ENCODE data around the gene TMEM38B. TPM values are rescaled to one million over a fixed set of nuclear protein-coding genes. Genes with fewer than 3 reads are reported as not detected.
"Not testable (repeated sequence)": the region's sequence is repeated elsewhere in the genome, so short reads cannot be mapped to it uniquely, and the experiment has no call there.

The TMEM38B gene
- total RNA-seq, 1 experiment from 2014 or later = 19.3 TPM

DNA sequence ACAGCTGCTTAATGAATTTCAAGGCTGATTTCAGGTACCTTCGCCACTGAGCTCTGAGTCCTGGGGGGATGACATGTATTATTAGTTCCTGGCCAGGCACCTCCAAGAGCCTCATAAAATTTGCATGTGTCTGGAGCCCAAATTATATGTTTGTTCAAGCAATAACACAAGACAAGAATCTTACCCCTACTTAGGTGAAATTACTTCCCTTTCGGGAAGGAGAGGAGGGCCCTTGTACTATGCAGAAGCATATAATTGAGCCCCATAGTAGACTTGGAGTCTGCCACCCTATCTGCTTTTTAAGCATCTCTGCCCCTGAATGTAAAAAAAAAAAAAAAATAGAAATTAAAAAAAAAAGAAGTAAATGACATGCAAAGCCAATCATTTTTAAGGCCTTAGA is 13.0 kb upstream of the TMEM38B start:
- DNase-seq (ENCODE audit: low read depth) = no peak

DNA sequence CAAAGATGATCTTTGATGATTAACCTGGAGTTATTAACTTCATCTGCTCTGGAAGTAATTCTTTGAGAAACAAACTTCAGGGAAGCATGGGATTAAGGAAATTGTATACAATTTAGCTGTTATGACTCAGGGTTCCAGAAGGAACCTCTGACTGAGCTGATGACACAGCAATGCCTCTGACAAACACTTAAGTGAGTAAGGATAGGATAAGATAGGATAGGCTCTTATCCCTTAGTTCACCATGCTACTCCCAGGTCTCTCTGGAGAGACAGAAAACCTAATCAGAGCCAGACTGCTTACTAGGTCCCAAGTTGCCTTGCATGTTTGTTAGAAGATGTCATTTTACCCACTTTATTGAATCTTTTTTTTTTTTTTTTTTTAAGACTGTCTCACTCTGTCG is 12.6 kb upstream of the TMEM38B start:
- peak; percentile 55 for DNase-seq (ENCODE audit: low read depth)

DNA sequence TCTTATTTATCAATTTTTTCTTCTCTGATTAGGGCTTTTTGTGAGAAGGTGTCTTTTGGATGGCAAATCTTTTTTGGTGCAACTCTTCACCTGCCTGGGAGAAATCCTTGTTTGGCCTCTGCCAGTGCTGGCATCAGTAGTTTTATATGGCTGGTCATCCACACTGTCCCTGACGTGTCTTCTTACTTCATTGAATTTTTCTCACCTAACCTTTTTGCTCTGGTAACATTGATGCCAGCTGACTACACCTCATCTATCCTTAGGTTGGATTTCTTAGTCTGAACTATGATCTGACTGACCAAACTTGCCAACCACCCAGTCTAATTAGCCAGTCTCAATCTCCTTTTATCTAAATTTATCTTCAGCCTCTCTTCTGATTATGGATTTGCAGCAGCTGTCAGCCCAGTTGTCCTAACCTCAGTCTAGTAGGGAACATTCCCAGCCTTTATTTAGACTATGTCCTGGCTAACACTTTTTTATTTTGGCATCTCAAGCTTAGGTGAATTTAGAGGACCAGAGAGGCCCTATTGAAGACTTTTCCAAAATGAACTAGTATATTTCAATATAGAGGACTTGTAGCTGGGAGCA is 10.6 kb upstream of the TMEM38B start:
- DNase-seq (ENCODE audit: low read depth) = peak; percentile 25

DNA sequence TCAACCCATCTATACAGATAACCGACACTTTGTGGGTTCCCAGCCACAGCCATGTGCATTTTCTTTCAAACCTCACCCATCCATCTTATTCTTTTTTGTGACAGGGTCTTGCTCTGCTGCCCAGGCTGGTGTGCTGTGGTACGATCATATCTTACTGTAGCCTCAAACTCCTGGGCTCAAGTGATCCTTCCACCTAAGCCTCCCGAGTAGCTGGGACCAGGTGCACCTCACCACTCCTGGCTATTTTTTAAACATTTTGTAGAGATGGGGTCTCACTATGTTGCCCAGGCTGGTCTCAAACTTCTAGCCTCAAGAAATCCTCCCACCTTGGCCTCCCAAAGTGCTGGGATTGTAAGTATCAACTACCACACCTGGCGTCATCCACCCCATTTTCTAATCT is 7.4 kb upstream of the TMEM38B start:
- no peak for DNase-seq (ENCODE audit: low read depth)

DNA sequence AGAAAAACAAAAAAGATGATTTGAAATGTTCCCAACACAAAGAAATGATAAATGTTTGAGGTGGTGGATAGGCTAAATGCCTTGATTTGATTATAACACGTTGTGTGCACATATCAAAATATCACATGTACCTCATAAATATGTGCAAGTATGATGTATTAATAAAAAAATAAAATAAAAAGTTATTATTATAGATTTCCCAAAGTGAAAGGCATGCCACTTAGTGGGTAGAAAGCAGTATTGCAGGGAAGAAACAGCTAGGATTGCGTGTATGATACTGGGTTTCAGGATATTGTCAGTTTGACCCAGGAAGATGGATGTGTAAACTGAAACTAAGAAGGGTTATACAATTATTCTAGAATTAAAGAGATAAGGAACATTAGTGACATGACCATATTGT is 3.6 kb upstream of the TMEM38B start:
- peak; percentile 34 for DNase-seq (ENCODE audit: low read depth)

DNA sequence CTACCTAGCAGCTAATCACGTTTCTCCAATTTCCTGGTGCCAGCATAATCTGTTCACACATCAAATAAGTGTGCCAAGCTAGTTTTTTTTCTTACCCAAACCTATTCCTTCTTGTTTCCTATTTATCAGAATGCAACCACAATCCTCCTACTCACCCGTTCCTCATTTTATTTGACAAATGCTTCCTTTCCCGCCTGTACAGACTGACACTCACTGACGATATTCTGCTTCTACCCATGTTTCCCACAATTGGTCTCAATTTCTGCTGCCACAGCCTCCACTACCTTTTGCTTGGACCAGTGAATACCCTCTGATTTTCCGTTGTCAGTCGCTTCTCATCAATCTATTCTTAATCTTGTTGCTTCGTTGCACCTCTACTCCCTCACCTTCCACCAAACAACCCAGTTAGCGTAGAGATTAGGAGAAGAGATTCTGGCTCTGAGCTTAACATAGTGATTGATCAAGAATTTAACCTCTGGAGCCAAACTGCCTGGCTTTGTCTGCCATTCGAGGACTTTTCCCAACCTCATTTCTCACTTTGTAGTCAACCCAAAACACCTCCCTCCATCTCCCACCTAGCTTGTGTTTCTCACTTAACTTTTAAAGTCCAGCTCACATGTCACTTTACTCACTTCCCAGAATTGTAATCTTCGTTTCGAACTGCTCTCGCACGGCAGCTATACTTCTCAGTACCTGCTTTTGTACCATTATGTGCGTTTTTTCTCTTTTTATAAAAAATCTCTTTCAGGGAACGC is 729 bp upstream of the TMEM38B start:
- no peak for DNase-seq (ENCODE audit: low read depth)

DNA sequence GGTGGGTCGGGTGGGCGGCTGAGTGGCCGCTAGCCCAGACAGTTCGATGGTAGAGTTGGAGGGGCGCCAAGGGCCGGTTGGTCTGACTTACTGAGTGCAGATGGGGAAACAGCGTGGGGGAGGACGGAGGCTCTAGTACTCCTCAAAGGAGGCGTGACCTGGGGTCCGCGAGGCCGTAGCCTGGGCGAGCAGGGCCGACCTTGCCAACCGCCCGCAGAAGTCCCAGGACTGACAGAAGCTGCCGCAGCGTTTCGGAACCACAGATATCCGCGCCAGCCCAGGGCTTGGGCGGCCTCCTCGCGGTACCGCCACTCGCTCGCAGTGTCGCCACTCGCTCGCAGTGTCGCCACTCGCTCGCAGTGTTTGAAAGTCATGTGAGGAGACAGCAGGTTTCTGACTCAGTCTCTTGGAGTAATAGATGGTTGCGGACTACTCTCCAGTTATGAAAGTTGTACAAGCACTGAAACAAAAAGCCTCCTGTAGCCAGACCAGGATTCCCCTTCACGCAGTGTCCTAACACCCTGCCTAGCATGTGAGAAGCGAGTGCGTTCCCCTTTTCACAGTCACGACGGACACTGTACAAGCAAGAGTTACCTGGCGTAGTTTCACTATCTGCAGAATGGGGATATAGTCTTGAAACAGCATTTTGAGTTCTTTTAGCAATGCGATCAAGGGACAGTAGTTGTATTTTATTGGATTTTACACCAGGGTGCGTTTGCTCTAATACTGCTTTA is 674 bp downstream of the TMEM38B start:
- DNase-seq (ENCODE audit: low read depth) = peak; percentile 55

DNA sequence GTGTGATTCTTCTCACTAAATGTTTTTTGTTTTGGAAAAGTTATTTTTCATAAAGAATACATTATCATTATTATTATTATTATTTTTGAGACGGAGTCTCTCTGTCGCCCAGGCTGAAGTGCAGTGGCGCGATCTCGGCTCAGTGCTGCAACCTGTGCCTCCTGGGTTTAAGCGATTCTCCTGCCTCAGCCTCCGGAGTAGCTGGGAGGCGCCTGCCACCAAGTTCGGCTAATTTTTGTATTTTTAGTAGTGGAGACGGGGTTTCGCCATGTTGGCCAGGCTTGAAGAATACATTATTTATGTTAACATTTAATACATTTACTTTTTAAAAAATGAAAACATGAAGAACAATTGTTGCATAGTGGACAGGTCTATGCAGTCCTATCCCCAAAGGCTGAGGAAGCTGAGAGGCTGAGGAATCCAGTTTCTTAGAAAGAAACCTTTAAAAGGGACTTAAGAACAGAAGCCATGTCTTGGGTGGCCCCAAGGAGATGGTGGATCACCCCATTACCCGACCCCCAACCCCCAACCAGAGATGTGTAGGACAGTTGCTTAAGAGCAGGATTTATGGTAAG is 2.0 kb downstream of the TMEM38B start:
- no peak for DNase-seq (ENCODE audit: low read depth)

DNA sequence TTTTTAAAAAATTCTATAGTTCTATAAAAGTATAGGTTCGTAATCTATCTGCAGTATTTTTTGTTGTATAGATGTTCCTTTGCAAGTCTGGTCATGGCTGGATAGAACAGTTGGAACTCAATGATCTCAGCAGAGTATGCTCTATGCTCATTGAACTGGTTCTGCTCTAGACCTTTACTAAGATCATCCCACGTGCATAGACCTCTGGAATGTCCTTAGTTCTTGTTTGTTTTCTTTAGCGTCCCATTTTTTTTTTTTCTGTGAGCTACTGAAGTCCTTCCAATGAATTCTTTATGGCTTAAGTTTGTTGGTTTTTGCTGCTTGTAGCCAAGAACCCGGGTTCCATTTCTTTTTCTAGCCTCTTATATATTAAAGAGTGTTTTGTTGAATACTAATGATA is 3.5 kb downstream of the TMEM38B start:
- DNase-seq (ENCODE audit: low read depth) = peak; percentile 15

DNA sequence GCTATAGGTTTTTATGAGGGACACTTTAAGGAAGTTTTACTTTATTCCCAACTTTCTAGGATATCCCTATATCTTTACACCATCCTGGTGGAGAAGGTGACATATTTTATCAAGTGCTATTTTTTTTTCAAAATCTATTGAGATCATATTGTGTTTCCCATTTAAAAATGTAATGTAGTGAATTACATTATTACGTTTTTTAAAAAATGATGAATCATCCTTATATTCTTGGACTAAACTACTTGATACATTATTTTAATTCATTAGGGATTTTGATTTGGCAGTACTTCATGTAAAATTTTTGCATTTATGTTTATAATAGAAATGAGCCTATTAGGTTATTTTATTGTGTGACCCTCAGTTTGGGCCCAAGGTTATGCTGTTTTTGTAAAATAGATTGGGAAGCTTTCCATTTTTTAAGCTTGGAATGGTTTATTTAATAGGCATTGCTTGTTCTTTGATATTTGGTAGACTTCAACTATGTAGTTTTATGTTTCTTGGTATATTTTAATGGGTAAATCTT is 4.1 kb downstream of the TMEM38B start:
- no peak for DNase-seq (ENCODE audit: low read depth)

DNA sequence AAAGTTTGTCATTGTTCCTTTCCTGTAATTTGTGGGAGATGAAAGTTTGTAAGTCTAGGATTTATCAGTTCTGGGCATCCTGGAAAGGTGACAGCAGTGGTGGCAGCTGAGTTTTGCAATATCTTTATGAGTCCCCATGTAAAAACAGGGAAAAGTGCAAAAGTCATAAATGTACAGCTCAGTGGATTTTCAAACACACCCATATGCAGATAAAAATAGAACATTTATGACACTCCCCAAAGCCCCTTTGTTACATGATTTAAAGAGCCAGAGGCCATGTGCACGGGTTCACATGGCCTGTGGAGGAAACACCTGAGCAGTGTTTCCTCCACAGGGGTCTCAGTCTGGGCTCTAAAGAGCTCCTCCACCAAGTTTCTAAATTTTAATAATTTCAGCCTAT is 6.3 kb downstream of the TMEM38B start:
- DNase-seq (ENCODE audit: low read depth) = no peak

DNA sequence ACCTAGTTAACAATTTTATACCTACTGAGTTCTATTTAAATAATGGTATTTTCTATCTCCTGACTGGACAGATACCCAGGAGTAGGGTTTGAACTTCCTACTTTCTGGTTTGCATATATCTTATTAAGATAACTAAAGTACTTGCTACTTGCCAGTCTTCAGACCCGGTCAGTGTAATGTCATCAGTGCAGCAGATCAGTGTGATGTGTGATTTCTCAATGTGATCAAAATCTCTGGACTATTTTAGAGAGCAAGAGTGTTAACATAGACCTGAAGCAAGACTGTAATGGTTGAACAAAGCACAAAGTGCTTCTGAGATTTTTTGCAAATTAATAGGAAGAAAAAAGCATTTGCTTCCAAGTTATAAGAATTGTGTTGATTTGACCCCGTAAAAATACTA is 6.8 kb downstream of the TMEM38B start:
- no peak for DNase-seq (ENCODE audit: low read depth)

DNA sequence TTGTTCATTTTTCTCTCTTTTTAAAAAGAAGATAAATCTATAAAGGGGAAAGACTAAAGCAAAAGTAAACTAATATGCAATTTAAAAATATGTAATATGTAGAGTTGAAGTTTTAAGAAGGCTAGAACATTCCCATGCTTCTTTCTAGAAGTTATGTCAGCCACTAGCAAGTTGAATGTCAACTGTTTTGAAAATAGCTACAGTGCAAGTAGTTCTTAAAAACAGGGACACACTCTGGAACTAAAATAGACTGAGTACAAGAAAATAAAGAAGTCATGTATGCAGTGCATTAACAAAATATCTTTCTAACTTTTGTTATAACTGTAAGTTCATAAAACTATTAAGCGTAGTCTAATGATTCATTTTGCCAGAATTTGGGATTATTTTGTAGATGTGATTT is 7.9 kb downstream of the TMEM38B start:
- DNase-seq (ENCODE audit: low read depth) = no peak

DNA sequence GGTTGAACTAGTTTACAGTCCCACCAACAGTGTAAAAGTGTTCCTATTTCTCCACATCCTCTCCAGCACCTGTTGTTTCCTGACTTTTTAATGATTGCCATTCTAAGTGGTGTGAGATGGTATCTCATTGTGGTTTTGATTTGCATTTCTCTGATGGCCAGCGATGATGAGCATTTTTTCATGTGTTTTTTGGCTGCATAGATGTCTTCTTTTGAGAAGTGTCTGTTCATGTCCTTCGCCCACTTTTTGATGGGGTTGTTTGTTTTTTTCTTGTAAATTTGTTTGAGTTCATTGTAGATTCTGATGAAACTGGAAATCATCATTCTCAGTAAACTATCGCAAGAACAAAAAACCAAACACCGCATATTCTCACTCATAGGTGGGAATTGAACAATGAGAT is 9.3 kb downstream of the TMEM38B start:
- DNase-seq (ENCODE audit: low read depth) = not testable (repeated sequence)

DNA sequence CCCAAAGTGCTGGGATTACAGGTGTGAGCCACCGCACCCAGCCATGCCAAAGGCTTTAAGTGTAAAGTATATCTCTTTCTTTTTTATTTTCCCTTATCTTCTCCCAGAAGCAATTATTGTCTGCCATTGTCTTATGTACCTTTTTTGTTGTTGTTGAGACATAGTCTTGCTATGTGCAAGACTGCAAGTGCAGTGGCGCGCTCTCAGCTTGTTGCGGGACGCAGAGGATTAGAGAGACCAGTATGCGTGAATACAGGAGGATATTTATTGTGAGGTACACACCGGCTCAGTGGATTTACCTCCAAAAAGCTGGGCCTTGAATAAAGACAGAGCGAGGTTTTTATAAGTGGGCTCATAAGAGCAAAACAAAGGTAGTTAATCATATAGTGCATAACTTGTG is 11.8 kb downstream of the TMEM38B start:
- no peak for DNase-seq (ENCODE audit: low read depth)

DNA sequence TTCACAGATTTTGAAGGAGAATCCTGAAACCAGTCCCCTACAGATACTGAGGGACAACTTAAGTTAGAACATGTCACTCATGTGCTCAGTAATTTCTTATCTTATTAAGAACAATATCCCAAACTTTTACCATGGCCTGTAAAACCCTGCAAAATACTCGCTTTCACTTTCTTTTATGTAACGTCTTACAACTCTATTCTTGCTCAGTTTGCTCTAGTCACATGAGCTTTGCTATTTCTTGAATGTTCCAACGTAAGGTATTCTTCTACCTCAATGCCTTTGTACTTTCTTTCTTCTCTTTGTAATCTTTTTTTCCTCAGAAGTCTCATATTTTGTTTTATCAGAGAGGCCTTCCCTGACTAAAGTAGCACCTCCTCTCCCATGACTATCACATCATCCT is 14.1 kb downstream of the TMEM38B start:
- no peak for DNase-seq (ENCODE audit: low read depth)

DNA sequence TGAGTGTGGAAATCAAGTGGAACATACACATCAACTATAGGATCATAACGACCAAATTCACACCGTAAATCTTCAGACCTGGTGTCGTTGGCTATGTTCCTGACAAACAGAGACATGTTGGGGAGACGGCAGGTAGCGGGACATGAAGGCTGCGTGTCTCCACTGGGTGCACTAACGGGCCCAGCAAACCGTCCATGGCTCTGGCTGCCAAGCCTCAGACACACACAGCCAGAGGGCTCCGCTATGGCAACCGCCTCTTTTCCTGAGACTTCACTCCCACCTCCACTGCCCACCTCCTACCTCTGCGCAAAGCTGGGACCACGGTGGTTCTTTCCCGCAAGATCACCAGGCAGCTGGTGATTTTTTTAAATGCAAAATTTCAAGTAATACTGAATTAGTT is 16.3 kb downstream of the TMEM38B start:
- no peak for DNase-seq (ENCODE audit: low read depth)

DNA sequence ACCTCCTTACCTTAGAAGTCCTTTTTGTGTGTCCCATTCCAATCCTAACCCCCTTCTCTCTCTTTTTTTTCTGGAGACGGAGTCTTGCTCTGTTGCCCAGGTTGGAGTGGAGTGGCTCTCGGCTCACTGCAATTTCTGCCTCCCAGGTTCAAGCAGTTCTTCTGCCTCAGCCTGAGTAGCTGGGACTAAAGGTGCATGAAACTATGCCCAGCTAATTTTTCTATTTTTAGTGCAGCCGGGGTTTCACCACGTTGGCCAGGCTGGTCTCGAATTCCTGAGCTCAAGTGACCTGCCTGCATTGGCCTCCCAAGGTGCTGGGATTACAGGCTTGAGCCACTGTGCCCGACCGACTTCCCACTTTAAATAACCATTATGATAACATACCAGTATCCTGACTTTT is 17.5 kb downstream of the TMEM38B start:
- DNase-seq (ENCODE audit: low read depth) = no peak

DNA sequence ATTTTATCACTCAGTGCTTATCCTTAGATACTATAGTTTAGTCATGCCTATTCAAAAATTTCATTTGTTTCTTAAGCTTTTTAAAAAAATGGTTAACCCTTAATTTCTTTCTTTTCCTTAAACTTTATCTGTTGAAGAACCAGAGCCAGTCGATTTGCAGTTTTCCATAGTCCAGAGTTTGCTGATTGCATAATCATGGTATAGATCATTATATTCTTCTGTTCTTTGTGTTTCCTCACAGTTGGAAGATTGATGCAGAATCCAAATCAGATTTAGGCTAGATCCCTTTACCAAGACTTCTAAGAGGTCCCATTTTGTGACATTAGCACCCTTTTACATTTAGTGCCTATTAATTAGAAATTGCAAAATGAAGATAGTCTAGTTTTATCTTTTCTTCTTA is 18.0 kb downstream of the TMEM38B start:
- DNase-seq (ENCODE audit: low read depth) = no peak

DNA sequence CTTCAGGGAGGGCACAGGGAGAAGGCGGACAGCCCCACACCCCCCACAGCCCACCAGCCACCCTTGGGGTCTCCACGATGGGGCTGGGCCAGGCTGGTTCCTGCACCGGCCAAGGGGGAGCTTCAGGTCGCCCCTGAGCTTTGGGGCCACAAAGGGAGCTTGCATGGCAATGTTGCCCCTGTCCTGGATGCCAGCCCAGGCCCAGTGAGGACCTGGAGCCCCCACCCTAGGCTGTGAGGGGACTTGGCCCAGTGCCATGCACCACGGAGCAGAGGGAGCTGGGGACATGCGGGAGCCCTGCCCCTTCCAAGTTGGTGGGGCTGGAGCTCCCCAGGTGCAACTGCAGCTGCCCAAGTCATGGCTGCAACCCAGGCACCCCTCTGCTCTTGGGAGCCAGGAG is 18.4 kb downstream of the TMEM38B start:
- no peak for DNase-seq (ENCODE audit: low read depth)

DNA sequence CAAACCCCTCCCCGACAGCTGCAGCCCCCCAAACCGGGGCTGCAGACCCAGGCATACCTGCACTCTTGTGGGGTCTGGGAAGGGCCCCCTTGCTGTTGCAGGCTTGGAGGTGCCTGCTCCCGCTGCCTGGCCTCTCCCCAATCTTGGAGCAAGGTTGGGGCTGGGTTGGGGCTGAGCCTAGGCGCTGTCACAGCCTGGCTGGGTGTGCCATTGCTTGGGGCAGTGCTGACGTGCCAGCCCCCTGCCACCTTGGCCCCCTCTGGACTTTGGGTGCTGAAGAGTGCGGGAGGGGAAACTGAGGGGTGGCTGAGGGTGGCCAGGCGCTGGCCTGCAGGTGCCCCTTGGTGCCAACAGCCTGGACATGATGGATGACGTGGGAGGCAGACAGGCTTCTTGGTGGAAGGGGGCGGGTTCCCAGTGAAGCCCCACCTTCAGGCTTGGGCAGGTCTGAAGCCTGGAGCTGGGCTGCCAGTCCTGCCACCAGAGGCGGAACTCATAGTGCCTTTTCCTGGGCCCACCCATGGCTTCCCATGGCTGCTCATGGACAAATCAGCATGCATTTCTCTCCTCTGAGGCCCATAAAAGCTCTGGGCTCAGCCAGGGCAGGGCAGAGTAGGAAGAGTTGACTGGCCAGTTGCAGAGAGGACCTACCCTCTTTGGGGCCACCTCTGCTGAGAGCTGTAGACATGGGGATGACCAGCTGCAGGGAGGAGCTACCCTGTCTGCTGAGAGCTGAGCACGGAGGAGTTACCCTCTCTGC is 19.1 kb downstream of the TMEM38B start:
- no peak for DNase-seq (ENCODE audit: low read depth)

DNA sequence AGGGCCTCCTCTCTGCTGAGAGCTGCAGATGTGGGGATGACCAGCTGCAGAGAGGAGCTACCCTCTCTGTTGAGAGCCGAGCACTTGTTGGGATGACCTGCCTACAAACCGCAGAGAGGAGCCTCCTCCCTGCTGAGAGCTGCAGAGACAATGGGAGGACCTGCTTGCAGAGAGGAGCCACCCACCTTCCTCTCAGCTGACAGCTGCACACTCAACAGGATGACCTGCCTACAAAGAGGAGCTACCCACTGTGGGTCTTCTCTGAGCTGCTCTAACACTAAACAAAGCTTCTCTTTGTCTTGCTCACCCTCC is 19.6 kb downstream of the TMEM38B start:
- DNase-seq (ENCODE audit: low read depth) = no peak

Measured in LHCN-M2 (cell line).